ENCODE measurements around the gene SUPT20H.

The SUPT20H gene

DNA sequence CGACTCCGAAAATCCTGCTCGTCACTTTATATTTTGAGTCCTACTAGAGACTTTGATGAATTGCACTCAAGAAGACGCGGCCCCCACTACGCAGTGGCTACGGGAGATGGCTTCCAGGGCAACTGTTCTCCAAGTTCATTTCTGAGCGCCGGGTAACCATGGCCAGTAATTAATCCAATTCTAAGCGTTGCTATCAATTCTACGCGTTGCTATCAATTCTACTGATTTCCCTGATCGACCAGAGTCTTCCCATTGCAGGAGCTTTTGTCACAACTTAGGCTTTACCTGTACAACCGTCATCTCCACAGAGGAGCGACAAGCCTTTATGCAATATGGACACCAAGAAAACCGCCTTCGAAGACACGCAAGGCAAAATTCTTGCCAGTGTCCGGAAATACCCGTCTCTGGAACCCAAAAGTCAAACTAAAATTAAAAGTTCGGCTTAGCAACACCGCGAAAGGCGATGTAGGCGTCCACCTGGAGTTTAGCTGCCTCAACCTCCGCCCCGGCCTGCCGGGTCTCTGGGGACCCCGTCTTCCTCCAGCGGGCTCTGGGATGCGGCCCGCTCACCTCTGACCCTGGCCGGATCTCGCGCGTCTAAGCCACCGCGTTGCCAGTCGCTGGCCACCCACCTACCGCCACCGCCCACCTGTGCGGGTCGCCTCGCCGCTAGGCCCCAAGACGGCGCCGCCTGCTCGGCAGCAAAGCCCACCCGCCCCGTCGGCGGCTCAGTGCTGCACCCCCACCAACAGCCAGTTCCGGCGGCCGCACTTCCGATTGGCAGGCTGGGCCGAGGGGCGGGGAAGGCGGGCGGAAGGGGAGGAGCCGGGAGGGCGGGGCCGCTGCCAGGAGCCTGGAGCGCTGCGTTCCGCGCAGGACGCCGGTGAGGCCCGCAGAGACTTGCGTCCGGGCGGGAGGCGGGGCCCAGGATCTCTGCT, at the start of gene SUPT20H:
TSS of gene SUPT20H (minus strand) at position 779 of the 938 bp plus-strand sequence. CDS start 8,198 bp downstream, outside the sequence.
- peak; percentile 26 to 95 (median 86) for DNase-seq

GRCh38 chr13:37109051-37109678, 49.7 kb upstream of the SUPT20H start:
- DNase-seq = peak in 3 of 51 donors; percentile 10 to 45 (median 11)

DNA sequence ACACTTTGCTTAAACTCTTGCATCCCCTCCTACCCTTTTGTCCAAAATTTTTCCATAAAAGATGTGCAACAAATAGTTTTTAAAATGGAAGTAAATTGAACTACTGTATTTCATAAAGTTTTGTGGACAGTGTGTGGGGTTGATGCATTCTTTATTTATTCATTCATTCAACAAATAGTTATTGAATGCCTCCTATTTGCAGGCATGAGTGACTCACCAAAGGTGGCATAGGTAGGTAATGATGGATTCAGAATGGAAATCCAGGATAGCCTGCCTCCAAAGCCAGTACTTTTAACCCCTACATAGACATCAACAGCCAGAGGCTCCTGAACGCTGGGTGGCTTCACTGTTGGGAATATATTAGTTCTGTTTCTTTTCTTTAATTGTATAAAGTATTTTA, 48.4 kb upstream of the SUPT20H start:
- no peak for DNase-seq

DNA sequence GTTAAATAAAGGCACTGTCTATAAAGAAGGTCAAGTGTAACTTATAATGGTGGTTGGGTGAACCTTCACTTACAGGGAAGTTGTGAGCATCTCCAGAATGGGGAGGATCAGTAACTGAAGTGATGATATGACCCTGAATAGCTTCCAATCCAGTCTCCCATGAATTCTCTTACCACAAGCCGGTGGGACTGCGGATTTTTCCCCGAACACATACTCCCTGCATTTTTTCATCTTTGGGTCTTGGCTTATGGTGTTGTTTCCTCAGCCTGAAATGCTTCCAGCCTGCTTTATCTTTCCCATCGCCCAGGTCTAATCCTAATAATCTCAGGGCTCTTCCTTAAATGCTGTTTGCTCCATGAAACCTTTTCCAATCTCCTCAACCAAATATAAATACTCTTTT, 48.0 kb upstream of the SUPT20H start:
- DNase-seq = no peak

GRCh38 chr13:37106642-37107041, 47.2 kb upstream of the SUPT20H start:
- no peak for DNase-seq

- DNase-seq = no peak
Measured at GRCh38 chr13:37105251-37105714, 45.8 kb upstream of the SUPT20H start, which contains the start of gene CSNK1A1L. Gene CSNK1A1L (minus strand): TSS chr13:37105664. CDS start chr13:37105256, 408 bp downstream.

DNA sequence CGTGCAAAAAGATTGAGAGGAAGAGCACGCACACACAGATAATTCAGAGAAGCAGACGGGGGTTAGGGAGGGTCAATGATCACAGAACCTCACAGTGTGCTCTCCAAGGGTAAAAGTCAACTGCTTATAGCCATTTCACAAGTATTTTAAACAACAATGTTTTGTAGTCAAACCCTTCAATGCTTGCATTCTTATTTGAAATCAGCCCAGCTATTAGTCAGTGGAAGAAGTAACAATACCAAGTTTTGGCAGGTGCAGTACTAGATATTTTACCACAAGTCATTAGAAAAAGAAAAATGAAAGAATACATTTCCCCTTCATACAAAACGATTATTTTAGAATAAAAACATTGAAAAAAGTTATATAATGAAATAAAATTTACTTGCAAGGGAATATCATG, 43.4 kb upstream of the SUPT20H start:
- DNase-seq = no peak

DNA sequence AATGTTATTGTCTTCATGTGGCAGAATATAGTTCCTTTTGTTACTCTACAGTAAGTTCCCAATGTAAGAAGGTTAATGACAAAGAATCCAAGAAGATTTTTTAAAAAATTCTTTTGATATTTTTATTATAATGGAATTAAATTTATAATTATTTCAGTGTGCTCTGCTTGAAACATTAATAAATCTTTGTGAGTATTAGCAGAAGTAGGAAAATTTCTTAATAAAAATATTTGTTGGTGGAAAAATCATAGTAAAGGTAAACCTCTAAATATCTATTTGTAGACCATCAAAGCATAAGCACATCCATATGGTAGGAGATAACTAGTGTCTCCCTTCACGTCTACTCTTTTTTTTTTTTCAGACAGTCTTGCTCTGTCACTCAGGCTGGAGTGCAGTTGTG, 41.7 kb upstream of the SUPT20H start:
- DNase-seq = no peak

DNA sequence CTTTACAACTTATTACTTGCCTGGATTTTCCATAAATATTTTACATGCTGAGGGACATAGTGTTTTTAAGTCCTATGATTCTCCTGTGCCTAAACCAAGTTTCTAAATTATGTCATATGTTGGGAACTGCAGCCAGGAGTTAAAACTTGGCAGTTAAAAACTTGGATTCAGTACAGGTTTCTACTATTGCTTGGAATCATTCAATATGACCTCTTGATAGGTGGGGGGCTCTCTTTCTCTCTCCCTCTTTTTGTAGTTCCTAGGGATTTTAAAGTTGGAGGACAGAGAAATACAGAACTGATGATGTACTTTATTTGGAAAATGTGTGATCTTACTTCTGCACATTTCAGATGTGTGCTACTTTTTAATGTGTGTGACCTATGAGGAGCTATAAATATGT, 41.2 kb upstream of the SUPT20H start:
- DNase-seq = no peak

GRCh38 chr13:37097076-37097475, 37.6 kb upstream of the SUPT20H start:
- DNase-seq = no peak

DNA sequence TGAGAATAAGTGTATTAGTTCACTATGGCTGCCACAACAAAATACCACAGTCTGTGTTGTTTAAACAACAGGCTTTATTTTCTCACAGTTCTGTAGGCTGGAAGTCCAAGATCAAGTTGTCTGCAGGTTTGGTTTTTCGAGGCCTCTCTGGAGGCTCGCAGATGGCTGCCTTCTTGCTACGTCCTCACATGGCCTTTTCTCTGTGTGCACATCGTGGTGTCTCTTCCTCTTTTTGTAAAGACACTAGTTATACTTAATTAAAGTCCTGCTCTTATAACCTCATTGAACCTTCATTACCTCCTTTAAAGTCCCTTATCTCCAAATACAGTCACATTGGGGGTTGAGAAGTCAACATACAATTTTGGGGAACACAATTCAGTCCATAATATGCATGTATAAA, 35.4 kb upstream of the SUPT20H start:
- DNase-seq = no peak

DNA sequence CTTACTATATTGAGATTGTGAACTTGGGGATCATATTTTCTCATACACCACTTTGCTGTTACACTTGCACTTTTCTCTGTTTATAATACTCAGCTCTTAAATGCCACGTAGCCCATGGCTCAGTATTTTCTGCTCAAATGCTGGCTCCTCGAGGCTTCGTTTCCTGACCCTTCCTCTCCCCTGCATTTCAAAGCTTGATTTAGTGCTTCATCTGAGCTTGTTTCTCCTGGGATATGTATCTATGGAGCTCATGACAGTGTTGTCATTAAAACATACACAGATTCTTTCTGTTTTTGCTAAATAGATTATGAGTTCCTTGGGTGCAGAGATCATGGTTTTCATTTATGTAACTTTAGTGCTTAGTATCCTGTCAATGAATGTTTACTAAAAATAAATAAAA, 34.6 kb upstream of the SUPT20H start:
- DNase-seq = no peak

- DNase-seq = no peak
Measured at GRCh38 chr13:37091835-37092234, 32.3 kb upstream of the SUPT20H start.

- no peak for DNase-seq
Measured at GRCh38 chr13:37090912-37091311, 31.4 kb upstream of the SUPT20H start.

GRCh38 chr13:37089495-37089894, 30.0 kb upstream of the SUPT20H start:
- no peak for DNase-seq

- DNase-seq = no peak
Measured at GRCh38 chr13:37087486-37087885, 28.0 kb upstream of the SUPT20H start.

GRCh38 chr13:37085606-37086005, 26.1 kb upstream of the SUPT20H start:
- no peak for DNase-seq

- DNase-seq = no peak
Measured at GRCh38 chr13:37076818-37077217, 17.3 kb upstream of the SUPT20H start.

DNA sequence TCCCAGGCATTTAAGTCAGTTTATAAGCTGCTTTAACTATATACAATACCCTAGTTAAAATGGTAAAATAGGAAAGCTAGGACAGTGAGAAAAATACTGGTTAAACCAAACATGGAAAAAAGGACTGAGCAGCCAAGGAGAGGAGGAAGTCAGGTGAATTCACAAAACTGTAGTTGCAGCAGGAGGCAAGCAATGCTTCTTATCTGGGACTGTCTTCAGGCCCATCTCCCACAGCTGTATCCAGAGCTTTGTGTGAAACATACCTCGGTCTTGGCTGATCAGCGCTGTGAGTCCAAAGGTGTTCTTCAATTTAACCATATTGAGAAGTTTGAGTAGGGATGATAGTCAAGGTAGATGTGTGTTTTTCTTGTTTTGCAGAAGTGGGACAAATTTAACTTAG, 15.7 kb upstream of the SUPT20H start:
- no peak for DNase-seq

DNA sequence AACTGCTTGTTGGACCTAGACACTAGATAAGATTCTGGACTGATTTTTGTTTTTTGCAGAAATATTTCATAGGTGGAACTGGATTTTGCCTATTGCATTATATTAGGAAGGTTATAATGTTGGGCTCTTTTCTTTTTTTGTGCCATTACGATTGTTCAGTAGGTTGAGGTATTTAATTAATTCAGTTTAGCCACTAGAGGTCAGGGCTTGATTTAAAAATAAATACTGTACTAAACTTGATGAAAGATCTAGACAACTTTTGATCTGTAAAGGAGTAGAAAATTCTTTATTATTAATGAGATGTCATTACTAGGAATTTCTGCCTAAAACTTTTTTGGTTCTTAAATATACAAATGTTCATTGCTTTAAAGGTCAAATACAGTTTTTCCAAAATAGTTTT, 15.2 kb upstream of the SUPT20H start:
- DNase-seq = no peak

DNA sequence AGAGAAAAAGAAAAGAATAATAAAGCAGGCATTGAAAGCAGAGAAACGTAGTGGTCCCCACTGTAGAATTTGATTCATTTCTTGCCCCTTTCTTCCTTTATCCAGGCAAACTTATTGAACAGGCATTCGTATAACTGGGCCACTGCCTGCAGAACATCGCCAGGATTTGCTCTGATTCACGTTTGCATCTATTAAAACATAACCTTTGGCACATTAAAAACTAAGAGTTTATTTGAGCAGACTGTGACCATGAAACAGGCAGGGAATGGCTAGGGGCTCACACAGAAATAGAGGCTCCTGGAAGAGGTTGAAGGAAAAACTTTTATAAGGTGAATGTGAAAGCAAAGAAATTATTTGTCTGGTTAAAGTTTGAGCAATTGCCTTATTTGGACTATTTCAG, 12.5 kb upstream of the SUPT20H start:
- DNase-seq = no peak

DNA sequence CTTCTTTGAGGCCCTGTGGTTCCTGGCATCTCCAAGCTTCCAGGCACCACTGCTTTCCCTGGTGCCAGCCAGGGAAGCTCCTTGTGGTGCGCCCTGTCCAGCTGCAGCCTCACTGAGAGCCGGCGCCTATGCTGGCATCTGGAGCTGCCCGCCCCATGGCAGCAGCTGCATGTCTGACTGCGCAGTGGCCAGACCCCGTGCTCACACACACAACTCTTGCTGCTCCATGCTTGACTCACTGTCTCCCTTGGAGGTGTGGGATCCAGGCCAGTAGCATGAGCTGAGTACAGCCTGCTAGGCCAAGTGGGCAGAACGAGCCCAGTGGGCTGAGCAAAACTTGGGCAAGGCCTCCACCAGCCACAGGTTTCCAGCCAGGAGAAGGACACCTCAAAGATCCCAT, 11.5 kb upstream of the SUPT20H start:
- DNase-seq = peak in 3 of 51 donors; percentile 3 to 18 (median 7)
